Neural crest cell (in vitro differentiated cells): ENCODE data around the gene ELF4. TPM values are rescaled to one million over a fixed set of nuclear protein-coding genes. Genes with fewer than 3 reads are reported as not detected.

Experiments
- DNase-seq: peaks from one replicate; pipeline ENCODE4 v3.0.0; 2021; ENCODE audit warnings: low read depth, mixed read lengths, low spot score
- H3K27ac Mint-ChIP-seq: one replicate; pipeline ENCODE4 v1.8.0; 2021; ENCODE audit warnings: mild to moderate bottlenecking, mixed read lengths; ENCODE audit not compliant: unreplicated experiment
- H3K27me3 Mint-ChIP-seq: 2 replicates; pipeline ENCODE4 v1.8.0; 2021; ENCODE audit warnings: low read depth, mild to moderate bottlenecking, mixed read lengths
- H3K36me3 Mint-ChIP-seq: 2 replicates; pipeline ENCODE4 v1.8.0; 2021; ENCODE audit warnings: low read depth, mild to moderate bottlenecking, mixed read lengths
- H3K4me1 Mint-ChIP-seq: 2 replicates; pipeline ENCODE4 v1.8.0; 2021; ENCODE audit warnings: mixed read lengths
- H3K4me3 Mint-ChIP-seq: one replicate; pipeline ENCODE4 v1.8.0; 2021; ENCODE audit warnings: mild to moderate bottlenecking, mixed read lengths
- H3K9me3 Mint-ChIP-seq: 2 replicates; pipeline ENCODE4 v1.8.0; 2021; ENCODE audit warnings: mixed read lengths
- CTCF ChIP-seq: fragments of 200-600 bp; sonication (generic); conservative IDR thresholded peaks from 2 replicates; pipeline ENCODE4 v1.5.0; 2021; ENCODE audit warnings: antibody characterized with exemption, mild to moderate bottlenecking
- long read RNA-seq: library from polyadenylated mRNA; unstranded; transcript quantifications from one replicate; pipeline ENCODE4 v2.0.0, GENCODE V29; 2020
- total RNA-seq: library from RNA; stranded (reverse); gene quantifications from 2 replicates; pipeline ENCODE4 v1.2.1, GENCODE V29; 2021

Gene ELF4
- total RNA-seq, result 0.86 and 1.0 TPM in 2 replicates
- long read RNA-seq, result 0 reads

GRCh38 chrX:130110379-130111219 lies at the start of gene ELF4:
ELF4 (minus strand) TSS chrX:130110497; CDS start chrX:130081330, 29,167 bp downstream.
- Mint-ChIP-seq H3K27me3 (peaks cover 57% of the 10 kb centered on the region), H3K9me3 (no peaks in the 10 kb centered on the region), H3K27ac (no peak within 1 kb of the TSS), H3K36me3 (no peaks in the 10 kb centered on the region), H3K4me1 (peaks cover 10% of the 10 kb centered on the region), H3K4me3 (no peak within 1 kb of the TSS)
- DNase-seq, result no peak
- no peak for TF ChIP-seq CTCF

GRCh38 chrX:130159776-130160175 lies 49.5 kb upstream of the ELF4 start:
- no peaks in the 10 kb centered on the region for H3K9me3 Mint-ChIP-seq
- no peak for DNase-seq

GRCh38 chrX:130158311-130158710 lies 48.0 kb upstream of the ELF4 start:
- Mint-ChIP-seq H3K4me1 (peaks cover 10% of the 10 kb centered on the region), H3K9me3 (no peaks in the 10 kb centered on the region), H3K36me3 (peaks cover 3% of the 10 kb centered on the region), H3K27ac (no peak overlapping the region), H3K27me3 (no peaks in the 10 kb centered on the region), H3K4me3 (no peak overlapping the region)
- no peak for DNase-seq
- no peak for TF ChIP-seq CTCF

More at GRCh38 chrX:130159776-130160175, 49.5 kb upstream of the ELF4 start:
- H3K4me3 Mint-ChIP-seq, result no peak overlapping the region
- H3K27ac Mint-ChIP-seq, result no peak overlapping the region
- H3K27me3 Mint-ChIP-seq, result no peaks in the 10 kb centered on the region
- no peak for TF ChIP-seq CTCF
- peaks cover 15% of the 10 kb centered on the region for H3K4me1 Mint-ChIP-seq
- H3K36me3 Mint-ChIP-seq, result peaks cover 3% of the 10 kb centered on the region

GRCh38 chrX:130155564-130155963 lies 45.3 kb upstream of the ELF4 start:
- no peak for DNase-seq
- Mint-ChIP-seq H3K9me3 (no peaks in the 10 kb centered on the region), H3K36me3 (peaks cover 3% of the 10 kb centered on the region), H3K27ac (no peak overlapping the region), H3K4me1 (peaks cover 4% of the 10 kb centered on the region), H3K4me3 (no peak overlapping the region), H3K27me3 (no peaks in the 10 kb centered on the region)
- TF ChIP-seq CTCF, result no peak

GRCh38 chrX:130147631-130148030 lies 37.3 kb upstream of the ELF4 start:
- H3K36me3 Mint-ChIP-seq, result peaks cover 23% of the 10 kb centered on the region
- DNase-seq, result no peak
- no peak for TF ChIP-seq CTCF
- H3K27me3 Mint-ChIP-seq, result no peaks in the 10 kb centered on the region
- no peak overlapping the region for H3K27ac Mint-ChIP-seq
- H3K4me1 Mint-ChIP-seq, result no peaks in the 10 kb centered on the region
- no peaks in the 10 kb centered on the region for H3K9me3 Mint-ChIP-seq
- H3K4me3 Mint-ChIP-seq, result no peak overlapping the region
